Rectal smooth muscle tissue (tissue), 1 donor: Measurements from ENCODE around the gene CTXND2.
"Not testable (repeated sequence)": the region's sequence is repeated elsewhere in the genome, so short reads cannot be mapped to it uniquely, and the experiment has no call there.

ENCODE experiments used
- H3K27ac ChIP-seq: one replicate; pipeline ENCODE4 v1.7.0; 2013; ENCODE audit warnings: low read depth, low read length, inconsistent platforms
- H3K27me3 ChIP-seq: one replicate; pipeline ENCODE4 v1.7.0; 2013; ENCODE audit warnings: low read length; ENCODE audit not compliant: control insufficient read depth, insufficient read depth
- H3K36me3 ChIP-seq: one replicate; pipeline ENCODE4 v1.7.0; 2013; ENCODE audit warnings: low read length; ENCODE audit not compliant: control insufficient read depth, insufficient read depth
- H3K4me1 ChIP-seq: one replicate; pipeline ENCODE4 v1.7.0; 2013; ENCODE audit warnings: low read length; ENCODE audit not compliant: control insufficient read depth, insufficient read depth
- H3K4me3 ChIP-seq: one replicate; pipeline ENCODE4 v1.7.0; 2013; ENCODE audit warnings: low read length
- H3K9ac ChIP-seq: one replicate; pipeline ENCODE4 v1.7.0; 2013; ENCODE audit warnings: low read length

CTXND2 gene

GRCh38 chr1:150887018-150887417, at the start of gene CTXND2:
CTXND2 (plus strand) TSS chr1:150887136; CDS start chr1:150912315, 25,179 bp downstream.
- Histone ChIP-seq H3K4me1 (no peaks in the 10 kb centered on the region), H3K4me3 (no peak within 1 kb of the TSS), H3K36me3 (no peaks in the 10 kb centered on the region), H3K9ac (no peak within 1 kb of the TSS), H3K27ac (no peak within 1 kb of the TSS), H3K27me3 (no peaks in the 10 kb centered on the region)

DNA sequence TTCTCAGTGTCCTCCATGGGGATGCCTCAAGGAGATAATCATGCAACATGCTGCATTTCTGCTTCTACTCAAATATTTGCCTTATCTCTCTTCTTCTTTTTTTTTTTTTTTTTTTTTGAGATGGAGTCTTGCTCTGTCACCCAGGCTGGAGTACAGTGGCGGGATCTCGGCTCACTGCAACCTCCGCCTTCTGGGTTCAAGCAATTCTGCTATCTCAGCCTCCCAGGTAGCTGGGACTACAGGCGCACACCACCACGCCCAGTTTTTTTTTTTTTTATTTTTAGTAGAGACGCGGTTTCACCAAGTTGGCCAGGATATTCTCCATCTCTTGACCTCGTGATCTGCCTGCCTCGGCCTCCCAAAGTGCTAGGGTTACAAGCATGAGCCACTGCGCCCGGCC, 46.1 kb upstream of the CTXND2 start:
- not testable (repeated sequence) for H3K4me3 ChIP-seq, H3K27ac ChIP-seq, H3K27me3 ChIP-seq, H3K4me1 ChIP-seq, H3K36me3 ChIP-seq, H3K9ac ChIP-seq

GRCh38 chr1:150841626-150842025, 45.3 kb upstream of the CTXND2 start:
- no peaks in the 10 kb centered on the region for H3K4me1 ChIP-seq
- H3K27ac ChIP-seq, result no peak overlapping the region
- no peak overlapping the region for H3K4me3 ChIP-seq
- H3K36me3 ChIP-seq, result peaks cover 6% of the 10 kb centered on the region
- no peaks in the 10 kb centered on the region for H3K27me3 ChIP-seq
- H3K9ac ChIP-seq, result no peak overlapping the region

GRCh38 chr1:150842343-150842742, 44.6 kb upstream of the CTXND2 start:
- no peaks in the 10 kb centered on the region for H3K4me1 ChIP-seq
- H3K27ac ChIP-seq, result no peak overlapping the region
- no peaks in the 10 kb centered on the region for H3K27me3 ChIP-seq
- no peak overlapping the region for H3K4me3 ChIP-seq
- H3K36me3 ChIP-seq, result peaks cover 6% of the 10 kb centered on the region
- no peak overlapping the region for H3K9ac ChIP-seq

DNA sequence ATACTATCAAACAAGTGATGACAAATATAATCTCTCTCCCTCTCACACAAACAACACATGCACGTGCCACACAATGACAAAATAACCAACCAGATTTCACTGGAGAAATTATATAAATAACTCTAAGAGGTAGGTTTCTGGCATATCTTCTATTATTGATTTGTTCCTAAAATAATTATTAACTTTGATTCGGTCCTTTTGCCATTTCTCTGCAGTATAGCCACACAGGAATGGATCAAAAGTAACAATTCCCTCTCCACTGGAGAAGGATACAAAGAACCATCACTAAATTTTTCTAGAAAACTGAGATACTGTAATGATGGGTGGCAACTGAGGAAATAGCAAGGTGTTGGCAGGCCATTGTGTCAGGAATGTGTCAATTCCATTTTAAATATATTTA, 44.0 kb upstream of the CTXND2 start:
- H3K9ac ChIP-seq, result no peak overlapping the region
- H3K36me3 ChIP-seq, result peaks cover 6% of the 10 kb centered on the region
- H3K27ac ChIP-seq, result no peak overlapping the region

GRCh38 chr1:150843474-150843873, 43.5 kb upstream of the CTXND2 start:
- peaks cover 6% of the 10 kb centered on the region for H3K36me3 ChIP-seq
- no peak overlapping the region for H3K9ac ChIP-seq
- H3K27ac ChIP-seq, result no peak overlapping the region
- no peaks in the 10 kb centered on the region for H3K27me3 ChIP-seq
- H3K4me3 ChIP-seq, result no peak overlapping the region
- no peaks in the 10 kb centered on the region for H3K4me1 ChIP-seq

More for the DNA sequence above, 44.0 kb upstream of the CTXND2 start:
- Histone ChIP-seq H3K4me1 (no peaks in the 10 kb centered on the region), H3K4me3 (no peak overlapping the region), H3K27me3 (no peaks in the 10 kb centered on the region)

- Histone ChIP-seq H3K27me3 (no peaks in the 10 kb centered on the region), H3K27ac (no peak overlapping the region), H3K9ac (no peak overlapping the region), H3K4me3 (no peak overlapping the region), H3K4me1 (no peaks in the 10 kb centered on the region), H3K36me3 (peaks cover 3% of the 10 kb centered on the region)
These were observed 40.3 kb upstream of the CTXND2 start for GRCh38 chr1:150846473-150847146.

DNA sequence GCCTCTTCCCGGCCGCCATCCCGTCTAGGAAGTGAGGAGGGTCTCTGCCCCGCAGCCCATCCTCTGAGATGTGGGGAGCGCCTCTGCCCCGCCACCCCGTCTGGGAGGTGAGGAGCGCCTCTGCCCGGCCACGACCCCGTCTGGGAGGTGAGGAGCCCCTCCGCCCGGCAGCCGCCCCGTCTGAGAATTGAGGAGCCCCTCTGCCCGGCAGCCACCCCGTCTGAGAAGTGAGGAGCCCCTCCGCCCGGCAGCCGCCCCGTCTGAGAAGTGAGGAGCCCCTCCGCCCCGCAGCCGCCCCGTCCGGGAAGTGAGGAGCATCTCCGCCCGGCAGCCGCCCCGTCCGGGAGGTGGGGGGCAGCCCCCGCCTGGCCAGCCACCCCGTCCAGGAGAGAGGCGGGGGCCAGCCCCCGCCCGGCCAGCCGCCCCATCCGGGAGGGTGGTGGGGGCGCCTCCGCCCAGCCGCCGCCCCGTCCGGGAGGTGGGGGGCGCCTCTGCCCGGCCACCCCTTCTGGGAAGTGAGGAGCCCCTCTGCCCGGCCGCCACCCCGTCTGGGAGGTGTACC, 36.1 kb upstream of the CTXND2 start:
- H3K36me3 ChIP-seq, result not testable (repeated sequence)

DNA sequence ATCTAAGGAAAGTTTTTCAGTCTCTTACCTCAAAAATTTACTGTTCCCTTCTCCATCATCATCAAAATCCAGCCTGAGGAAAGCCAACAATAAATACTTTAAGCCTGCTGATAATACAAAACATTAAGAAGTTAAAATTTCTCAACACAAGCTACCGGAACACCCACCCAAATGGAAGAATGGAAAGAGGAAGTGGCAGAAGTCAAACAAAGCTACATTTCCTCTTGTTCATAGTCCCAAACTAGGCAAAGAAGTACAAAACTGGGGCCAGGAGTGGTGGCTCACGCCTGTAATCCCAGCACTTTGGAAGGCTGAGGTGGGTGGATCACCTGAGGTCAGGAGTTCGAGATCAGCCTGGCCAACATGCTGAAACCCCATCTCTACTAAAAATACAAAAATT, 34.2 kb upstream of the CTXND2 start:
- not testable (repeated sequence) for H3K9ac ChIP-seq, H3K4me1 ChIP-seq, H3K4me3 ChIP-seq, H3K36me3 ChIP-seq, H3K27ac ChIP-seq, H3K27me3 ChIP-seq

More for the DNA sequence above, 36.1 kb upstream of the CTXND2 start:
- not testable (repeated sequence) for H3K4me3 ChIP-seq, H3K4me1 ChIP-seq, H3K27me3 ChIP-seq, H3K9ac ChIP-seq, H3K27ac ChIP-seq

DNA sequence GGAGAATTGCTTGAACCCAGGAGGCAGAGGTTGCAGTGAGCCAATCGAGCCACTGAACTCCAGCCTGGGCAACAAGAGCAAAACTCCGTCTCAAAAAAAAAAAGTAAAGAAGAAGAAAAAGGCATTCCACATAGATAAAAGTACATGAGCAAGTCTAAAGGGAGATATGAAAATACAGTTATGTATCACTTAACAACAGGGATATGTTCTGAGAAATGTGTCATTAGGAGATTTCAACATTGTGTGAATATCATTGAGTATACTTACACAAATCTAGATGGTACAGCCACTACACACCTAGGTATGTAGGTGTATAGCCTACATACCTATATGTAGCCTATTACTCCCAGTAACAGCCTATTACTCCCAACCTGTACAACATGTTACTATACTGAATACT, 23.2 kb upstream of the CTXND2 start:
- Histone ChIP-seq H3K4me3 (no peak overlapping the region), H3K4me1 (no peaks in the 10 kb centered on the region), H3K36me3 (no peaks in the 10 kb centered on the region), H3K27ac (no peak overlapping the region), H3K27me3 (no peaks in the 10 kb centered on the region), H3K9ac (no peak overlapping the region)

GRCh38 chr1:150864200-150864599, 22.7 kb upstream of the CTXND2 start:
- H3K4me1 ChIP-seq, H3K9ac ChIP-seq, H3K27me3 ChIP-seq, H3K27ac ChIP-seq, H3K4me3 ChIP-seq, H3K36me3 ChIP-seq: not testable (repeated sequence)

DNA sequence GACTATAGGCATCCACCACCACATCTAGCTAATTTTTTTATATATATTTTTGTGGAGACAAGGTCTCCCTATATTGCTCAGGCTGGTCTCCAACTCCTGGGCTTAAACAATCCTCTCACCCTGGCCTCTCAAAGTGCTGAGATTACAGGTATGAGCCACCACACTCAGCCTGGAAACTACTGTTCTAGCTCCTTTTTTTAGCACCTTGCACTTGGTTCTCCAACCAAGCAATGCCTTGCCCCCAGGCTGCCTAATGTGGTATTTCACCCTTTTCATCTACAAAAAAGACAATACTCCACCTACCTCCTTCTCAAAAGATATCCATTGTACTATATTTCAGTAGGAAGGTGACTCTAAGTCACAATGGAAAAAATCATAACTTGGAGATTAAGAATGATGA, 17.3 kb upstream of the CTXND2 start:
- Histone ChIP-seq H3K4me3 (no peak overlapping the region), H3K27me3 (no peaks in the 10 kb centered on the region), H3K9ac (no peak overlapping the region), H3K27ac (no peak overlapping the region), H3K4me1 (no peaks in the 10 kb centered on the region), H3K36me3 (no peaks in the 10 kb centered on the region)

DNA sequence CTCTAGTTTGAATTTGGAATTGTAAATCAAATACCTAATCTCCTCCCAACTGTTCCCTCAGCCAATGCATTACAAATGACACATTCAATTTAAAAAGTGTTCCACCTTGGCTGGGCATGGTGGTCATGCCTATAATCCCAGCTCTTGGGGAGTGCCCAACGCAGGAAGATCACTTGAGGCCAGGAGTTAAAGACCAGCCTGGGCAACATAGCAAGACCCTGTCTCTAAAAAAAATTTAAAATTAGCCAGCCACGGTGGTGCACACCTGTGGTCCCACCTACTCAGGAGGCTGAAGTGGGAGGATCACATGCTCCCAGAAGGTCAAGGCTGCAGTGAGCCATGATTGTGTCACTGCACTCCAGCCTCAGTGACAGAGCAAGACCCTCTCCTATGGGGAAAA, 14.4 kb upstream of the CTXND2 start:
- Histone ChIP-seq H3K9ac (no peak overlapping the region), H3K27ac (no peak overlapping the region), H3K36me3 (no peaks in the 10 kb centered on the region), H3K27me3 (no peaks in the 10 kb centered on the region), H3K4me1 (peaks cover 3% of the 10 kb centered on the region), H3K4me3 (no peak overlapping the region)
